Measurements from ENCODE around the gene KCNH1.

The KCNH1 gene

DNA sequence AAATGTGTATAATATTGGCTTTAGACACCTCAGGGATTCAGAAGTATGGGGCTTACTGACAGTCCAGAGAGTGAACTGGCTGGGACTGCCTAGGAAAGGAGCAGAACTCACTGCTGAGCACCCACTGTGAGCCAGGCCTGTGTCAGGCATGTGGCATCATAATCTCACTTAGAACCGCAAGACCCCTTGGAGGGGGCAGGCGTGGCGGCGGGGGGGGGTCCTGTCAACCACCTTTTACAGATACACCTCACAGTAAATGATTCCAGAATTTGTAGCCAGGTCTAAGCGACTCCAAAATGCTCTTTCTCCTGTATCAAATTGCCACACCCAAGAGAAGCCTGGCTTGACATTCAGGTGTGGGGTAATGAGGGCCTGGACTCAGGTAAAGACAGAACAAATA, 235.5 kb downstream of the KCNH1 start:
- DNase-seq (ENCODE audit: low read depth) = no peak
- H3K4me3 ChIP-seq (ENCODE audit: low read depth, low read length) = no peak overlapping the region
- no peak for TF ChIP-seq CTCF (IDR thresholded peaks at IDR 0.05; ENCODE audit: insufficient read depth, low read depth, low read length, missing control alignments)

DNA sequence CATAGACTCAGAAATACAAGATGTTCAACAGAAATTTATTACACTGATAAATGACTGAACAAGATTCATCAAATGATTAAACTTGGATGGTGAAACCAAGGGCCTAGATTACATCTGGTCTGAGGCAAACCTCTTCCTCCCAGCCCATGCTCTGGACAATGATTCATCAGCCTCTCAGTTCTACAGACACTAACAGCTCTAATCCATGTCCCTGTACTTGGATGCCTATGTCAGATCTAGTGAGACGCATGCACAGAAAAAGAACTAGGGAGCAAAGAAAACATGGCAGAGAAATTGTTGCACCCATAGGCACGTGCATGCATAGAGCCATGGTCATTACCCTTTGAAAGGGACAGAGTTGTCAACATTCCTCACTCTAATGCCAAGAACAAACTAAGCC, 250.1 kb downstream of the KCNH1 start:
- H3K4me3 ChIP-seq (ENCODE audit: low read depth, low read length) = no peak overlapping the region
- no peak for TF ChIP-seq CTCF (IDR thresholded peaks at IDR 0.05; ENCODE audit: insufficient read depth, low read depth, low read length, missing control alignments)
- no peak for DNase-seq (ENCODE audit: low read depth)

- no peak overlapping the region for H3K4me3 ChIP-seq (ENCODE audit: low read depth, low read length)
- no peak for TF ChIP-seq CTCF (IDR thresholded peaks at IDR 0.05; ENCODE audit: insufficient read depth, low read depth, low read length, missing control alignments)
- DNase-seq (ENCODE audit: low read depth) = no peak
Observed at GRCh38 chr1:210882414-210883221, 251.3 kb downstream of the KCNH1 start.

- no peak for DNase-seq (ENCODE audit: low read depth)
- no peak for TF ChIP-seq CTCF (IDR thresholded peaks at IDR 0.05; ENCODE audit: insufficient read depth, low read depth, low read length, missing control alignments)
- no peak overlapping the region for H3K4me3 ChIP-seq (ENCODE audit: low read depth, low read length)
Observed at GRCh38 chr1:210878564-210878963, 255.4 kb downstream of the KCNH1 start.

- DNase-seq (ENCODE audit: low read depth) = no peak
- TF ChIP-seq CTCF (IDR thresholded peaks at IDR 0.05; ENCODE audit: insufficient read depth, low read depth, low read length, missing control alignments) = no peak
- no peak overlapping the region for H3K4me3 ChIP-seq (ENCODE audit: low read depth, low read length)
Observed at GRCh38 chr1:210876275-210876674, 257.7 kb downstream of the KCNH1 start.

DNA sequence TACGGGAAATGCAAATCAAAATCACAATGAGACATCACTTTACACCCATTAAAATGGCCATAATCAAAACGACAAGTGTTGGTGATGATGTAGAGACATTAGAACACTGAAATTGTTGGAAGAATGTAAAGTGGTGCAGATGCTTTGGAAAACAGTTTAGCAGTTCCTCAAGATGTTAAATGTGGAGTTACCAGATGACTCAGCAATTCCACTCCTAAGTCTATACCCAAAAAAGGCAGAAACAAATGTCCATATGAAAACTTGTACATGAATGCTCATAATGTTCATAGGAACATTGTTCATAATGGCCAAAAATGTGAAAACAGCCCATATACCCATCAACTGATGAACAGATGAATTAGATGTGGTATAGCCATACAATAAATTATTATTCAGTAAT, 267.4 kb downstream of the KCNH1 start:
- DNase-seq (ENCODE audit: low read depth) = no peak
- TF ChIP-seq CTCF (IDR thresholded peaks at IDR 0.05; ENCODE audit: insufficient read depth, low read depth, low read length, missing control alignments) = no peak
- no peak overlapping the region for H3K4me3 ChIP-seq (ENCODE audit: low read depth, low read length)

GRCh38 chr1:210857705-210858104, 276.2 kb downstream of the KCNH1 start:
- no peak overlapping the region for H3K4me3 ChIP-seq (ENCODE audit: low read depth, low read length)
- no peak for TF ChIP-seq CTCF (IDR thresholded peaks at IDR 0.05; ENCODE audit: insufficient read depth, low read depth, low read length, missing control alignments)
- no peak for DNase-seq (ENCODE audit: low read depth)
